HG03139 (cell line): Measurements from ENCODE around the gene SULT4A1.

Experiments
- ATAC-seq: cut with Tn5 transposase; IDR thresholded peaks from one replicate; pipeline ENCODE4 v1.9.1; 2021; ENCODE audit not compliant: unreplicated experiment

The SULT4A1 gene

DNA sequence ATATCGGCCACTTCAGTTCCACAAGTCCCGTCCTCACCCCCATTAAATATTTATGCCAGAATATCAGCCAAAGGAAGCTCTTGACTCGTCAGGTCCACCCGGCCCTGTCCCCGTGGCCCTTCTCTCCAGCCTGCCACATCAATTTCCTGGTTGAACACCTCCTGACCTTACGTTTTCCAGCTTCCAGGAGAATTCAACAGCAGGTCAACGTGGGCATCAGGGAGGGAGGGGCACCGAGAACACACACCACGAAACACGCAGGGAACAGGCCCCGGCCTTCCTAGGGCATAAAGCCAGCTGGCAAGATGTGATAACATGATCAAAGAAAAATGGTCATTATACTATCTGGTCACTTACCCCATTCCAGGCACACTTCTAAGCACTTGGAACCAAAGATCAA is 15.3 kb downstream of the SULT4A1 start:
- ATAC-seq: no peak

GRCh38 chr22:43845981-43846380 is 16.3 kb downstream of the SULT4A1 start:
- ATAC-seq: no peak

GRCh38 chr22:43844560-43845545 is 17.5 kb downstream of the SULT4A1 start:
- no peak for ATAC-seq

DNA sequence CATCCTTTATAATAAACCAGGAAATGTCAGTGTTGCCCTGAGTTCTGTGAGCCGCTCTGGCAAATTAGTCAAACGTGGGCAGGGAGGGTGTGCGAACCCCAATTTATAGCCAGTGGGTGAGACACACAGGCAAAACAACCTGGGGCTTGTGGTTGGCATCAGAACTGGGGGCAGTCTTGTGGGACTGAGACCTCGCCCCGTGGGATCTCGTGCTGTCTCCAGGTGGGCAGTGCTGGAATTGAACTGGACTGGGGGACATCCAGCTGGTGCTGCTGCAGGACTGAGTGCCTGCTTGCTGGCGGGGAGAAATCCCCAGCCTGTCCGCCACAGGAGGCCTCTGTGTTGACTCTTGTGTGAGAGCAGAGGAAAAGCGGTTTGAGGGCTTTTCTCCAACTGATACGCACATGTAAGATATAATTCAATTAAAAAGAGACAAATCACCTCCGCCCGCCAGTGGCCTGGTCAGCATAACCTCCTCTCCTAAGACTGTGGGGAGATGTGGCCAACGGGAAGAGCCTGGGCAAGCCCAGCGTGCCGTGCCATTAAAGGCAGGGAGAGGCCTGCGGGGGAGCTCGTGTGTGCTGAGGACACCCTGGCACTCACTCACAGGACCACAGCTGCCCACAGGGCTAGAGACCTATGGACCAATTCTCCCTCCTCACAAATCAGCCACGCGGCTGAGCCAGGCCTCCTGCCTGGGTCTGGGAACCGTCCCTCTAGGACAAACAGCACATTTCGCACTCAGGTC is 18.4 kb downstream of the SULT4A1 start:
- no peak for ATAC-seq

DNA sequence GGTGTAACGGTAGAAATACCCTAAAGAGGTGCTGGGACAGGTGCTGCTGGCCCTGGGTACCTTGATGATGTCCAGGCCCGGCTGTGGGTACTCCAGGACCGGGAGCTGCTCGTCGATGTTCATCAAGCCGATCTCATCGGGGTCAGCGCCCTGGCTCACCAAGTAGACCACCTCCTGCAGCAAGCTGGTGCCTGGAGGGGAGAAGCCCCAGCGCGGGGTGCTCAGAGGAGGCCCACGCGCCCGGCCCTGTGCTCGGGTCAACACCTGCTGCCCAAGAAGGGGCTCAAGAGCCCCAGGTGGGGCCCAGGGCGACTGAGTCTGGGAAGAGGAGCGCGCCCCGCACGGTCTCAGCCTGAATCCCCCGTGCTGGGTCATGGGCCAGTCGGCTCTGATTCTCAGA is 20.6 kb downstream of the SULT4A1 start:
- no peak for ATAC-seq

GRCh38 chr22:43840851-43841250 is 21.5 kb downstream of the SULT4A1 start:
- no peak for ATAC-seq

DNA sequence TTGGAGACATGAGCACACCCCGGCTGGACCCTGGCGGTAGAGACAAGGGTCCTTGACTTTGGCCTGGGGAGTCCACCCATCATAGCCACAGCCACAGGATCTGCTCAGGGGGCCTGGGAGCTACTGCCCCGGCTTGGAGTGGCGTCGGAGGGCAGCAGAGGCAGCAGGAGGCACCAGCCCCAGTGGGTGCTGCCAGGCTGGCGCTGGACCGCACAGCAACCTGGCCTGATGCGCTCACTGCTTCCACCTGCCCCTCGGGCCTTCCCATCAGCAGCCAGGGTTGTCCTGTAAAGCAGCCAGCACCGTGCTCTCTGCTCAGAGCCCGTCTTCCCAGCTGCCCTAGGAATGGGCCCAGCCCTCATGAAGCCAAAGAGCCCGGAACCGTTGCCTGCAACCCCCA is 21.9 kb downstream of the SULT4A1 start:
- ATAC-seq: no peak

DNA sequence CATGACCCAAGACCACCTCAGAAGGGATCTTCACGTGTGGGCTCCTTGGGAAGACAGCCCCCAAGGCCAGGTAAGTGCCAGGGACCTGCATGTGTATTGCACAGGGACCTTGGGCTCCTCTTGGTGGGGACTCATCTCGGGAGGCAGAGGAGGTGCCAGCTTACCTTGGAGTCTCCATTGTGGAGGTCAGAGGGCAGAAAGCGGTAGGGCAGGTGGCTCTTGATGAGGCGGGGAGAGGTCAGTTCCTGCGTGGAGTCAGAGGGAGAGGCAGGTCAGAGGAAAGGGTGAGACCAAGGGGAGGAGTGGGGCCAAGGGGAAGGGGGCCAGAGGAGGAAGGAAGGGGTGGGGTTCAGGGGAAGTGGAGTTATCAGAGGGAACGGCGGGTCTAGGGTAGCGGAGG is 22.5 kb downstream of the SULT4A1 start:
- ATAC-seq: no peak

GRCh38 chr22:43838571-43839307 is 23.6 kb downstream of the SULT4A1 start:
- ATAC-seq: no peak

- ATAC-seq: no peak
Observed at GRCh38 chr22:43838161-43838560, 24.2 kb downstream of the SULT4A1 start.

- no peak for ATAC-seq
Observed at GRCh38 chr22:43837666-43838065, 24.6 kb downstream of the SULT4A1 start.

GRCh38 chr22:43835736-43836135 is 26.6 kb downstream of the SULT4A1 start:
- no peak for ATAC-seq

GRCh38 chr22:43835166-43835565 is 27.1 kb downstream of the SULT4A1 start:
- no peak for ATAC-seq

DNA sequence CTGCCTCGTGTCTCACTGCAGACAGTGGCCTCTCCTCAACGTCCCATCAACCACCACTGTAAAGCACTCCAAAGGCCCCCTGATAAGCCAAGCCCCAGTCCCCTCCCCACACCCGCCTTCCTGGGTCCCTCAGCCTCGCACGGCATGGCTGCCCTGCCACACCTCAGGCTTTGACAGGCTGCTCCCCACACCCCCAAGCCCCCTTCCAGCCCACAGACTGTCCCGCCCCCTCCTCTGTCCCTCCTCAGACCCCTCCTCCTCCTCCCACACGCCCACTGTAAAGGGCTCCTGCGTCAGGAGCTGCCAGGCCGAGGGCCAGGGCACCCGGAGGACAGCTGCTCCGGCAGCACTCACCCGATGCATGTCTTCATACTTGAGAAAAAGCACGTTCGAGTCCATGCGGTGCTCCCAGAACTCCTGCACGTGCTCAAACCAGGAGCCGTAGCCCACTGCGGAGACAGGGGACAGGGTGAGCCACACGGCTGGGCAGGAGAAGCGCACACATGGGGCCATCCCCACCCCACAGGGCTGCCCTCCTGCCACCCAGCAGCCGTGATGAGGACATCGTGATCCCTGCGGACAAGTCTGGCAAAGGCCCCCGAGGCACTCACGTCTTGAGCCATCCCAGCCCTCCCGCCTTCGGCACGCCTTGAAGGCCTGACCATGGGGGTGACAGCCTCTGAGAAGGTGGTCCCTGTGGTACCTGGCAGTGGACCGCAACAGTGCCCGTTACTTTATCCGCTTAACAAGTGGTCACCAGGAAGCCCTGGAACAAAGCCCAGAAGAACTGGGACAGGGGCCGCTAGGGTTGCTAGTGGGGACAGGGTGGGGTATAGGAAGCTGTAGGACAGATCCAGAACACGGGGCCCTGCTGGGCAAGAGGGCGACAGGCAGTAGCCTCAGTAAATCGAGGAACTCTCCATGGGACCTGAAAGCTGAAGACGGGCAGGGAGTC is 28.8 kb downstream of the SULT4A1 start:
- ATAC-seq: no peak

DNA sequence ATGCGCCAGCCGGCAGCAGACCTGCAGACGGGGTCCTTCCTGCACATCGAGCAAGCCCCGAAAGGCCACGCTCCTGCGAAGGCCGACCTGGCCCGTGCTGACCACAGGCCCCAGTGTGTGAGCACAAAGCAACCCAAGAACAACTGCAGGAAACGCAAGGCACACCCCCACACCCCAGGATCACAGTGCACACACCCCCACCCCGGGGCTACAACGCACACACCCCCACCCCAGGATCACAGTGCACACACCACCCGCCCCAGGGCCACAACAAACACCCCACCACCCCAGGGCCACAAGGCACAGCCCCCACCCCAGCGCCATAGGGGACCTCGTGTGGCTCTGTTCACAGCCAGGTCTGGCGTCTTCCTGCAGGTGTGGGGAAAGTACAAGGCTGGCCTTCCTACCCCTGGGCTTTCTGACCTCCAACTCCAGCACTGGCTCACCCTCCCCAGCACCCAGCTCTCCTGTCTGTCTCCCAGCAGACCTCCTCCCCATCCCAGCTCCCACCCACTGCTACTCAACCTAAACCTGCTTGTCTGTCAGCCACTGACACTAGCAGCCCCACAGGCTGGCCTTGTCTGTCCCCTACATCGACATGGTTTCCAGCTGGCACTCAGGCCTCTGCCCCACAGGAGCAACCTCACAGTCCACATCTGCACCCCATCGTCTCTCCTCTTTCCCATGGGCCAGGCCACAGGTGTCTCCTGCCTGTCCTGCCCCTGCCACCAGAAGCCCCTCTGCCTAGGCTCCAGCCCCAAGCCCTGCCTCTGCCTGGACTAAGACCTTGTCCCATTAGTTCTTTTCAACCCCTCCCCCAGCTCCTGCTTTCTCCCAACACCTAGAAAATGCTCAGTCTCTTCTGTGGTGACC is 29.7 kb downstream of the SULT4A1 start:
- ATAC-seq: no peak

GRCh38 chr22:43831561-43832392 is 30.5 kb downstream of the SULT4A1 start:
- ATAC-seq: no peak

DNA sequence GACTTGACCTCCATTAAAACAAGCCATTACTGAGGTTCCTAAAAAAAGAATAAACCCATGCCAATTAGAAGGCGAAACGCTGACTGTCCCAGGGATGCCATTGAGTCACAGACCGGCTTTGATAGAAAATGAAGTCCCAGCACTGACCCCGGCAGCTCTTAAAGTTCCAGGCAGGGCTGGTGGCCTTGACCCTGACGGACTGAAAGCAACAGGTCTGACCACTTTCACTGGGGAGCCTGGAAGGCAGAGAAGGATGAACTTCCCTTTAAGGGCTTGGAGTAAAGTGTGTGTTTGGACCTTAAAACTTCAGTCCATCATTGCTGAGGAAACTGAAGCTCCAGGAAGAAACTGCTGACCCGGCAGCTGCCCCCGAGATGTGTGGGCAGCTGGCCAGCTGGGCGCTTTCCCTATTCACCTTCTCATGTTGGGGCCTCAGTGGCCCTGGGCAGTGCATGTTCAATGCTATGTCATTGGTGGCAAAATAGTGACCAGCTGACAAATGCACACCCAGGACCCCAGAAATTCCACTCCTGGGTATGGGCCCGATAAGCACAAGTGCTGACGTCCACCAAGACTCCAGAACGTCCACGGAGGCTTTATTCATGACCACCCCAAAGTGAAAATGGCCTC is 31.3 kb downstream of the SULT4A1 start:
- ATAC-seq: no peak
